Activated naive CD4-positive, alpha-beta T cell treated with anti-CD3 and anti-CD28 coated beads, Interleukin-2, amount 50 U/mL, for 72 hours (primary cell): ENCODE results near the gene ARHGEF26. TPM values are rescaled to one million over a fixed set of nuclear protein-coding genes. Genes with fewer than 3 reads are reported as not detected.

ENCODE experiments used
- ATAC-seq, 2 donors: fragments of 150-1000 bp; cut with Tn5 transposase; 2 replicates each; pipeline ENCODE4 v1.10.0; 2021; ENCODE audit warnings: mild to moderate bottlenecking in 2 of 2, moderate library complexity in 2 of 2
- DNase-seq, 2 donors: peaks; one replicate each; pipeline ENCODE4 v3.0.0; 2021 to 2022; ENCODE audit warnings: low spot score in 2 of 2
- H3K27ac Mint-ChIP-seq, 2 donors: one replicate each; pipeline ENCODE4 v1.8.0; 2022; ENCODE audit warnings: mild to moderate bottlenecking in 2 of 2, mixed read lengths in 2 of 2
- H3K36me3 Mint-ChIP-seq, 2 donors: one replicate each; pipeline ENCODE4 v1.8.0; 2022; ENCODE audit warnings: mixed read lengths in 2 of 2
- H3K9me3 Mint-ChIP-seq, 2 donors: one replicate each; pipeline ENCODE4 v1.8.0; 2022; ENCODE audit warnings: mixed read lengths in 2 of 2
- total RNA-seq, 2 donors: library from RNA; stranded (reverse); gene quantifications; one replicate each; pipeline ENCODE4 v1.2.3, GENCODE V29; 2022

Gene ARHGEF26
- total RNA-seq, 2 donors from 2014 or later = 0.19 TPM; not detected in 1

DNA sequence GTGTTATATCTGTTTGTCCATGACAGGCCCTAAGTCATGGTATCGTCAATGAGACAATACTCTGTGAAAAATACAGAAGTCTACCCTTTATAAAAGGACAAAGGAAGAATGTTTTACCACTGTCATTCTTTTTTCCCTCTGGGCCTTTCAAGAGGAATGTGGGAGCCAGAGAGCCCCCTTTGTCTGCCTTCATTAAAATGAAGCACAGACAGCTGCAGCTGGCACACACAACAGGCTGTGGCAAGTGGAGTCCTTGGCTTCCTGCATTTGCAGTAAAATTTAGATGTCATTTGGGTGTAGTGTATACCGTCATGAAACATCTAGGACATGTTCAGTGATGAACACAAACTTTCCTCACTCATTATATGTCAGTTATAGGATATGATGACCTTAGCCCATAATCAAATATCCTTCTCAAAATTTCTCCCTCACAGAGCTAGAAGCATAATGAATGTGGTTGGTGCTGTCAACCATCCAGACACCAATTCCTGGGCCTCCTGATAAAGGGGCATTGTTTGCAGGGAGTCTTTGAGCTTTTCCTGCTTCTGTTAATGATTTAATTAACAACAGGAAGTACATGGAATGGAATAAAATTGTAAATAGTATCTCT is 126.7 kb downstream of the ARHGEF26 start:
- H3K36me3 Mint-ChIP-seq = peaks cover 17 to 18% of the 10 kb centered on the region in 2 donors
- DNase-seq (no peak), ATAC-seq (no peak)
- peaks cover 4 to 5% of the 10 kb centered on the region in 2 donors for H3K9me3 Mint-ChIP-seq
- no peak overlapping the region for H3K27ac Mint-ChIP-seq

DNA sequence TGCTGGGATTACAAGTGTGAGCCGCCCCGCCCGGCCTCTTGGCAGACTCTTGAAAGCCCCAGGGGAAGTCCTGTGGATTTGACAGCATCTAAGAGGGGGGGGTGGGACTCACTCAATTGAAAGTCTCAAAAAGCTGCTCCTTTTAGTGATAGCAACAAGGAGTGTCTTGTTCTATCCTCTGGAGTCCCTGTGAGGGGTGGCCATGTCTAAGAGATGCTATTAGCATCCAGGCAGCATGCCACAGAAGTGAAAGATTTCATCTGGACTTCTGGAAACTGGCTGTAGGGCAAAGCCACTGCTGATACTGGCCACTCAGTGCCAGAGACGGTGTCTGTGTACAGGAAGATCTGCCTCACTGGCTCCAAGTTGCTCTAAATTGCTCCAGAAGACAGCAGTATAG is 129.1 kb downstream of the ARHGEF26 start:
- Mint-ChIP-seq H3K27ac (no peak overlapping the region), H3K36me3 (peaks cover 17 to 19% of the 10 kb centered on the region in 2 donors)
- no peak for ATAC-seq

DNA sequence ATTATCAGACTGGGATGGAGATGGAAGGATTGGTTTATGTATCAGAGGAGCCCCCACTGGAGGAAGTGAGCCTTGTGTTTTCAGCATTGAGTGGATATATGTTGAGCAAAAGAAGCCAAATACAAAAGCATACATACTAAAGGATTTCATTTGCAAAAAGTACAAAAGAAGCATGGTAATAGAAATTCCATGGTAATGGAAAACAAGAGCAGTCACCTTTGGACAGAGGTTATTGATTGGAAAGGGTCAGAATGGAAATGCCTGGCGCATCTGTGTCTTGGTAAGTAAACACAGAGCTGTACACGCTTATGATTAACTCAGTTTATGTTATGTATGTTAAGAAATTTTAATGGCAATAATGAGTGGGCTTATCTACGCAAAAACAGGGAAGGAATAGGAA is 130.4 kb downstream of the ARHGEF26 start:
- no peak overlapping the region for H3K27ac Mint-ChIP-seq
- peaks cover 0 to 4% of the 10 kb centered on the region in 2 donors for H3K9me3 Mint-ChIP-seq
- ATAC-seq (no peak), DNase-seq (no peak)
- H3K36me3 Mint-ChIP-seq = peaks cover 13 to 19% of the 10 kb centered on the region in 2 donors

More for the DNA sequence above, 129.1 kb downstream of the ARHGEF26 start:
- no peak for DNase-seq
- H3K9me3 Mint-ChIP-seq = peaks cover 4 to 5% of the 10 kb centered on the region in 2 donors

DNA sequence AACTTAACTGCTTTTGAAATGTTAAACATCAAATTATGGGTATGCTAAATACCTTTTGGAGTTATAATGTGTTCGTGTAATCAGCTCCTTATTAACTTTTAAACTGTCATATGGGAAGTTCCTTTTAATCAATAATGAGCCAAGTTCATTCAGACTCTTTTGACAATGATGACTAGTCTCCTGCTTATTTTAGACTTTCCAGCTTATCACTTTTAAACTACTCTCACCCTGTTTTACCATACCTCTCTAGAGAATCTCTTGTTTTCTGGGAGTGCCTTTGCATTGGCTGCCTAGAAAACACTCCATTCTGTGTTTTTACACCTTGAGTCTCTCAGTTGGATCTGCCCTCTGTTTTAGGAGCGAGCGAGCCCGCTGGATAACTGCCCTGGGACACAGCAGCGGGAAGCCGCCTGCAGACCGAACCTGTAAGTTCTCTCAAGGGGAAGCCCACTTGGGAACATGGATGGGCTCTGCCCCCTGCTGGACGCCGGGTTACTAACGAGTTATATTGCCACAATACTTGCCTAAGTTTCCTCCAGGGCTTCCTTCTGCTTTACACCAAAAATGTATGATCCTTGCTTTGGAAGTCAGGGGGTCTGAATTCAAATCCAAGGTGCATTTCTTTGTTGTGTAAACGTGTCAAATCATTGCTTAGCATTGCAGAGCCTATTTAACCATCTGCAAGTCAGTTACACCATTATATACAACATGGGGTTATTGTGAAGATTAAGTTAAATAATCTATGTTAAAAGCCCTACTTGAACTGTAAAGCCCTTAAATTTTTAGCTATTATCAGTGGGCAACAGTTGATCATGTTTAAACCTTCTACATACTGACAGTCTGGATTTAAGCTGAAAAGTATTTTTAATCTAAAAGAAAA is 131.8 kb downstream of the ARHGEF26 start:
- ATAC-seq = peak in 1 of 2 donors; percentile 81
- H3K9me3 Mint-ChIP-seq = no peaks in the 10 kb centered on the region
- peaks cover 6 to 18% of the 10 kb centered on the region in 2 donors for H3K36me3 Mint-ChIP-seq
- H3K27ac Mint-ChIP-seq = peak overlapping the region in 1 of 2 donors; percentile 38
- DNase-seq = peak in 1 of 2 donors; percentile 72

DNA sequence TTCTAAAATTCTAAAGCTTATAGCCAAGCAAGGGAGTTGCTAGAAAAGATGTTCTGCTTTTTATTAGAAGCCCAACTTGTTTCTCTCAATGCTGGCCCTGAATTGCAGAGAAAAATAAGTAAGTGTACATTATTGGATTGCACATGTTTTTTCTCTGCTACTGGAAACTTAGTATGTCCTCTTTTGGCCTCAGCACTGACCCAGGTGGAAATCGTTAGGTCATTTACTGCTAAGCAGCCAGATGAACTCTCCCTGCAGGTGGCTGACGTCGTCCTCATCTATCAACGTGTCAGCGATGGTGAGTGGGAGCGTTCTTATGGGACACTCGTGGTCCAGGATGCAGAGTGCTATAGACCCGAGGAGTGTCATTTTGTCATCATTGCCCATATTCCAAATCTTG is 133.3 kb downstream of the ARHGEF26 start:
- DNase-seq (no peak), ATAC-seq (no peak)
- H3K36me3 Mint-ChIP-seq = peaks cover 11 to 29% of the 10 kb centered on the region in 2 donors
- H3K9me3 Mint-ChIP-seq = no peaks in the 10 kb centered on the region
- peak overlapping the region in 1 of 2 donors; percentile 27 for H3K27ac Mint-ChIP-seq

DNA sequence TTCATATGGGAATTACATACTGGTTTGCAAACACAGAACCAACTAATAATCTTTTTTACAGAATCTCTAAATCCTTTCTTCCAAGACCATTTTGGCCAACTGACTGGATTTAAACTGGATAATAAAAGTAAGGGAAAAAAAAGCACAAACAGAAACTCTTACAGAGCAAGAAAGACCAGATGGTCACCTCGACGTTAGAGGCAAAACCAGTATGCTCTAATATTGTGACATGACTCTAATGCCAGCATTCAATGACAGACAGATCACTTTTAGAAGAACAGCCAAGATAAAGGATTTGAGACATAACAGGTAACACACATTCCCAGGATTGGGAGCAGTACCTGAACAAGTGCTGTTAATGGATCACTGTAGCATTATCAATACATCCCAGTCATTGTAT is 152.2 kb downstream of the ARHGEF26 start:
- DNase-seq (no peak), ATAC-seq (no peak)
- H3K9me3 Mint-ChIP-seq = peaks cover 4% of the 10 kb centered on the region in 2 donors
- H3K36me3 Mint-ChIP-seq = peaks cover 22 to 62% of the 10 kb centered on the region in 2 donors
- no peak overlapping the region for H3K27ac Mint-ChIP-seq

DNA sequence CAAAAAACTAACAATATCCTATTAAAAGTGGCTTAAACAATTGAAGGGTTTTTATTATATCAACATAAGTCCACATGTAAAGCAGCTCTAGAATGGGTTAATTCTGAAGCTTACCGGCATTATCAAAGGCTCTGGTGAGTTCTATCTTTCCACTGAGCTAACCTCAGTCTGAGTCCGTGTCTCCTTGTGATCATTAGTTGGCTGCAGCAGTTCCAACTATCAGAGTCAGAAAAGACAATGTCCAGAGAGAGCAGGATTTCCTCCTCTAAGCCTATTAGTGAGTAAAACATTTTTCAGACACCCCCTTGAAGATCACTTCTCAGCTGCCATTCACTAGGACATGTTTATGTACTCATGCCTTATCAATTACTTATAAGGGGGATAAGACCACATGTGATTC is 153.2 kb downstream of the ARHGEF26 start:
- H3K9me3 Mint-ChIP-seq = peaks cover 0 to 4% of the 10 kb centered on the region in 2 donors
- ATAC-seq (no peak), DNase-seq (no peak)
- H3K27ac Mint-ChIP-seq = no peak overlapping the region
- H3K36me3 Mint-ChIP-seq = peaks cover 18 to 52% of the 10 kb centered on the region in 2 donors

DNA sequence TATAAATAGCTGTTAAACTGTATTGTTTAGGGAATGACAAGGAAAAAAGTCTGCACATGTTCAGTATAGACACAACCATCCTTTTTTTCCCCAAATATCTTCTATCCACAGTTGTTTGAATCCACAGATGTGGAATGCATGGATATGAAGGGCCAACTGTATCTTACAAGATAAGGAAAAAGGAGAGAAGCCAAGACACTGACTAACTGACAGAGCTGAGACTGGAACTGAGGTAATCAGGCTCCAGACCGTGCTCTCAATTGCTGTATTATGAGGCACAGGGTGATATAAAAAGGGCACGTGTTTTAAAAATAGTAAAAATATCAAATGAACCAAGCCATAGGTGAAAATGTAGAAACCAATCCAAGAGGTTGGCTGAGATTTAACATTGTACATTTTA is 154.1 kb downstream of the ARHGEF26 start:
- DNase-seq = no peak
- ATAC-seq = no peak

DNA sequence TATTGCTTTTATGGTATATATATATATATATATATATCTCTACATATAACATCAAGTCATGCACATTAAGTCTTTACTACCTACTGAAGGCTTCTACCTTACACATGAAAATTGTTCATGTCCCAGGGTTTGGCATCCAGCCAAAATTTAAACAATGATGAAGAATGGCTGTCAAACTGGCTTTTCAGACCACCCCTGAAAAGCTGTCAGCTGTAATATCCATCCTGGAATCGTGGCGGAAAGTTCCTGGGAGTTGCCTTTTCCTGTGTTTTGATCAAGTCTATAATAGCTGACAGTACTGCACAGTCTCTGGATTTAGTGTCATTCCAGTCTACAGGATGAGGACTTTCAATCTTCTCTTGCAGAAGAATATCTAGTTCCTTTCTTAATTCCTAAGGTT is 154.8 kb downstream of the ARHGEF26 start:
- DNase-seq (no peak), ATAC-seq (no peak)
- H3K36me3 Mint-ChIP-seq = peaks cover 17 to 45% of the 10 kb centered on the region in 2 donors
- peaks cover 0 to 4% of the 10 kb centered on the region in 2 donors for H3K9me3 Mint-ChIP-seq
- H3K27ac Mint-ChIP-seq = peak overlapping the region in 1 of 2 donors; percentile 29

More for the DNA sequence above, 154.1 kb downstream of the ARHGEF26 start:
- Mint-ChIP-seq H3K27ac (peak overlapping the region in 1 of 2 donors; percentile 17), H3K9me3 (peaks cover 0 to 4% of the 10 kb centered on the region in 2 donors), H3K36me3 (peaks cover 18 to 47% of the 10 kb centered on the region in 2 donors)

DNA sequence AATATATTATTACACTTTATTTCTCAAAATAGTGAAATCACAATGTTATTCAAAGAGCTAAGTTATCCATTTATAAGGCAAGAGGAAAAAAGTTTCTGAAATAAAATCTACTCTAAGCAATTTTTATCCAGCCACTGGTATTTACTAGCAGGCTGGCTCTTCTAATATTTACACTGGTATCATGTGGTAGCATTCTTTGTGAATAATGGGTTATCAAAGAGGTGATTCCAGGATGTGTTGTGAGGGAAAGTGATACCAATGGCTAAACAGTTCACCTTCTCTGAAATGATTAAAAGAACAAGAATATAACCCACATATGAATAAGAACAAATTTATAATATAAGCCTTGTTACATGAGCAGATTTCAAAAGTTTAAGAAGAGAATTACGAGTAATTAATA is 159.0 kb downstream of the ARHGEF26 start:
- Mint-ChIP-seq H3K36me3 (peaks cover 19 to 37% of the 10 kb centered on the region in 2 donors), H3K27ac (peak overlapping the region in 1 of 2 donors; percentile 77), H3K9me3 (no peaks in the 10 kb centered on the region)
- ATAC-seq (no peak), DNase-seq (no peak)

DNA sequence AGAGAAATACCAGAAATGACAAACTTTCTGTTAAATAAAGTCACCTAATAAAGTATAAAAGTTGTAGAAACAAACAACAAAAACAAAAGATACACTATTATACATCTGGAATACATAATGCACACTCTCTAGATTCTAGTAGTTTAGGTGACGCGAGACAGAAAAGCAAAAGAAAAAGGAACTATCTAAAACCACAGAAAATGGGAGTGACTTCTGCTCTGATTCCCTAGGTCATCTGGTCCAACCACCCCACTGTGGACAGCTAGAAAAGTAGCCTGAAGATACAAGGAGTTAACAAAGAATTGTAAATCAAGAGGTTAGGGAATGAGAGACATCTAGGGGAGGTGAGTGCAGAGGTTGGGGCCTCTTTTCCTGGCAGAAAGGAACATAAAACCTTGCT is 164.0 kb downstream of the ARHGEF26 start:
- Mint-ChIP-seq H3K27ac (no peak overlapping the region), H3K36me3 (peaks cover 20 to 27% of the 10 kb centered on the region in 2 donors), H3K9me3 (no peaks in the 10 kb centered on the region)
- DNase-seq = no peak
- no peak for ATAC-seq

DNA sequence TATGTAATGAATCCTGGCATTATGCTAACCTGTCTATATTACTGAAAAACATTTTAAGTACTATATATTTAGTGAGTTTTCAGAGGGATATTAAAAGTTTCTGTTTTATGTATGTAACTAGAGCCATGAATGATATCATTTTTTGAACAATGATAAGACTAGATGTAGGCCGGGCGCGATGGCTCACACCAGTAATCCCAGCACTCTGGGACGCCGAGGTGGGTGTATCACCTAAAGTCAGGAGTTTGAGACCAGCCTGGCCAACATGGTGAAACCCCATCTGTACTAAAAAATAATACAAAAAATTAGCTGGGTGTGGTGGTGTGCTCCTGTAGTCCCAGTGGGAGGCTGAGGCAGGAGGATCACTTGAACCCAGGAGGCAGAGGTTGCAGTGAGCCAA is 169.0 kb downstream of the ARHGEF26 start:
- Mint-ChIP-seq H3K36me3 (peaks cover 8 to 29% of the 10 kb centered on the region in 2 donors), H3K9me3 (no peaks in the 10 kb centered on the region), H3K27ac (no peak overlapping the region)
- ATAC-seq = no peak
- no peak for DNase-seq

DNA sequence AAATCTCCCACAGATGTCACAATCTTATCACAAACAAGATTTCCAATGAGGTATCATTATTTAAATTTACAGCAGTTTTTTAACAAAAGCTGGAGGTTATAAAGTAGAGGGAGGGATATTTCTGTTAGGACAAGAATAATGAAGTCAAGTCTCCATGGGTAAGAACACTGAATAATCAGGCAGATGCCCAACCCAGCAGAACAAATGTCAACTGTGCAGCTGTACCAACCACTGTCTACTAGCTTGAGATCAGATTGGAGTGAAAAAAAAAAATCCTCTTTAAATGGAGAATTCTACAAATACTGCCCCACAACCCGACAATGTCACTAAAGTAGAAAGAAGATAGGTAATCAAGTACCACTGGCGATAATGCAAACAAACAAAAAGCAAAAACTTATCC is 172.8 kb downstream of the ARHGEF26 start:
- no peak for ATAC-seq
- H3K9me3 Mint-ChIP-seq = no peaks in the 10 kb centered on the region
- no peak overlapping the region for H3K27ac Mint-ChIP-seq
- H3K36me3 Mint-ChIP-seq = peaks cover 11 to 28% of the 10 kb centered on the region in 2 donors
- no peak for DNase-seq

DNA sequence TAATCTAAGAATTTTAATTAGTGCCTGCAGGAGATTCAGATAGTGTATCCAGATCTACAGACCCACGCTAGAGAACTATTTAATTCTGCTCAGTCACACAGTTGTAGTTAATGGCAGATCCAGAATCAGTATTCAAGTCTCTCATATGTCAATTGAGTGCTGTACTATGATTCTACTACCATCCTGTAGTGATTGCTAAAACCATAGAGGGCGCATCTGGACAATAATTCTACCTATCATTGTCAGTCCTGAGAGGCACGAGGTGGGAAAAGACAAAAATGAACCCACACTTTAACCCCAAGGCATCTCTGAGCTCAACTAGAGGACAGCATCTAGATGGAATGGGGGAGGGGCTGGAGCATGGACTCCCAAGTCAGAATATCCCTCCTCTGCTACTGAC is 180.4 kb downstream of the ARHGEF26 start:
- no peak for DNase-seq
- no peak for ATAC-seq
- Mint-ChIP-seq H3K27ac (peak overlapping the region in 1 of 2 donors; percentile 16), H3K9me3 (no peaks in the 10 kb centered on the region), H3K36me3 (peaks cover 4 to 45% of the 10 kb centered on the region in 2 donors)

DNA sequence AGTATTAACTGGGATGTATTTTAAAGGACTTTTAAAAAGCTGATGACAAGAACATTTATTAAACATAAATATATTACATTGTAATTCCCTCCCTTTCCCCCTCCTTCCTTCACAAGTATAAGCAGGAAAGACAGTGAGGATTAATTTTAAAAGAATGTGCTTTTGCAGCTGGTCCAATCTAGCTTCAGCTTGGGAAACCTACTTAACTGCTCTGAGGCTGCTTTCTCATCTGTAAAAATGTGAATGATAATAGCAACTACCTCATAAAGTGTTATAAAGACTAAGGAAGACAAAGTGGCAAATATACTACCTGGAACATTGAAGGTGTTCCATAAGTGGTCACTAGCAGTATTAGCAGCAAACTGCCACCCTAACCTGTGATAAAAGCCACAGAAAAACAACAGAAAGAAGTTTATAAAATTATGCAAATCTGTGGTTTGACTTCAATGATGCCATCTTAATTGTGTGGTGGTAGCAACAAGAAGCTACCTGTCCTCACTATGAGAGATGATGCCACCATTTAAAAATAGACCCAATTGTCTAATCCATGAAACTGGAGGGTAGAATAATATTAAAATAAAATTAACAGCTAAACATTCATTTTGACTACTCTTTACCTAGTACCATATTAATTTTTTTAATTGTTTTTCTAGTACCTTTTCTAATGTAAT is 183.1 kb downstream of the ARHGEF26 start:
- DNase-seq = no peak

DNA sequence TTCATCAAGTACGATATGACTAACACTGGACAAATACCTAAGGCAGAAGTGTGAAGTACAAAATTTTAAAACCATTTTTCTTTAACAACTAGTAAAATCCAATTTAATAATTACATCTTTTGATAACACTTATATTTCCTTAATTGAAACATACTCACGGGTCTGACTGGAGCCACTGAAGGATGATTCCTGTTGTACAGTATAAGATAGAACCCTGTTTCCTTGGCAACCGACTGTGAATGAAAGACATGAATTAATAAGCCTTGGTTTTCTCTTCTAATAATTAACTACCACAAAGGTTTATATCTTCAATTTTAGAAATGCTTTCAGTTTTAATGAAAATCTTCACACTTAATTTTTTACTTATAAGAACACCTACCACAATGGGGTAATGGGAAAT is 183.7 kb downstream of the ARHGEF26 start:
- peaks cover 0 to 60% of the 10 kb centered on the region in 2 donors for H3K36me3 Mint-ChIP-seq
- DNase-seq (no peak), ATAC-seq (no peak)
- H3K27ac Mint-ChIP-seq = peak overlapping the region in 1 of 2 donors; percentile 92
- no peaks in the 10 kb centered on the region for H3K9me3 Mint-ChIP-seq

More for the DNA sequence above, 183.1 kb downstream of the ARHGEF26 start:
- ATAC-seq = no peak
- Mint-ChIP-seq H3K9me3 (no peaks in the 10 kb centered on the region), H3K27ac (no peak overlapping the region), H3K36me3 (peaks cover 0 to 54% of the 10 kb centered on the region in 2 donors)

DNA sequence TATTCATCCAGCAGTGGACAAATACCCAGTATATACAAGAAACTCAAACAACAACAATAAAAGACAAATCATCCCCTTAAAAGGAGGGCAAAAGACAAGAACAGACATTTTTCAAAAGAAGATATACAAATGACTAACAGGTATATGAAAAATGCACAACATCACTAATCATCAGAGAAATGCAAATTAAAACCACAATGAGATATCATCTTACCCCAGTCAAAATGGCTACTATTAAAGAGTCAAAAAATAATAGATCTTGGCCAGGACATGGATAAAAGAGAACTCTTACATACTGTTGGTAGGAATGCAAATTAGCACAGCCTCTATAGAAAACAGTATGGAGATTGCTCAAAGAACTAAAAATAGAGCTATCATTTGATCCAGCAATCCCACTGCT is 186.2 kb downstream of the ARHGEF26 start:
- ATAC-seq (peak in 1 of 2 donors; percentile 31), DNase-seq (no peak)
- peaks cover 0 to 44% of the 10 kb centered on the region in 2 donors for H3K36me3 Mint-ChIP-seq
- H3K9me3 Mint-ChIP-seq = no peaks in the 10 kb centered on the region
- peak overlapping the region; percentile 14 to 84 for H3K27ac Mint-ChIP-seq
